Neural progenitor cell (in vitro differentiated cells): ENCODE data around the gene VWA3B. TPM values are rescaled to one million over a fixed set of nuclear protein-coding genes. Genes with fewer than 3 reads are reported as not detected.
"Not testable (repeated sequence)": the region's sequence is repeated elsewhere in the genome, so short reads cannot be mapped to it uniquely, and the experiment has no call there.

Experiments
- DNase-seq: peaks from one replicate; pipeline ENCODE4 v3.0.0-alpha.2; 2016; ENCODE audit warnings: low spot score
- H2AFZ ChIP-seq: fragments of 200-600 bp; sonication (generic); replicated peaks from 2 replicates; pipeline ENCODE4 v1.6.1; 2016; ENCODE audit warnings: antibody characterized with exemption
- H3F3A ChIP-seq: fragments of 200-600 bp; sonication (generic); 2 replicates; pipeline ENCODE4 v1.6.1; 2016; ENCODE audit warnings: antibody characterized with exemption, low read depth
- H3K27ac ChIP-seq: fragments of 200-600 bp; sonication (generic); 2 replicates; pipeline ENCODE4 v1.5.1; 2016; ENCODE audit warnings: mild to moderate bottlenecking
- H3K27me3 ChIP-seq: fragments of 200-600 bp; sonication (generic); 2 replicates; pipeline ENCODE4 v1.6.1; 2016; ENCODE audit warnings: mild to moderate bottlenecking, moderate library complexity
- H3K36me3 ChIP-seq: fragments of 200-600 bp; sonication (generic); 2 replicates; pipeline ENCODE4 v1.5.1; 2016
- H3K4me1 ChIP-seq: fragments of 200-600 bp; sonication (generic); 2 replicates; pipeline ENCODE4 v1.6.1; 2016; ENCODE audit warnings: mixed run types
- H3K4me2 ChIP-seq: fragments of 200-600 bp; sonication (generic); 2 replicates; pipeline ENCODE4 v1.6.1; 2016
- H3K4me3 ChIP-seq: fragments of 200-600 bp; sonication (generic); 2 replicates; pipeline ENCODE4 v1.5.1; 2016
- H3K79me2 ChIP-seq: fragments of 200-600 bp; sonication (generic); 2 replicates; pipeline ENCODE4 v1.6.1; 2016; ENCODE audit warnings: low read depth
- H3K9ac ChIP-seq: fragments of 200-600 bp; sonication (generic); 2 replicates; pipeline ENCODE4 v1.6.1; 2016
- H3K9me3 ChIP-seq: fragments of 200-600 bp; sonication (generic); 2 replicates; pipeline ENCODE4 v1.5.1; 2016; ENCODE audit warnings: low read depth
- H4K20me1 ChIP-seq: fragments of 200-600 bp; sonication (generic); 2 replicates; pipeline ENCODE4 v1.6.1; 2016; ENCODE audit warnings: low read depth
- H3K27ac Mint-ChIP-seq: 3 replicates; pipeline ENCODE4 v1.8.0; 2021; ENCODE audit warnings: mixed read lengths
- H3K27me3 Mint-ChIP-seq: 2 replicates; pipeline ENCODE4 v1.8.0; 2022; ENCODE audit warnings: low read depth, mild to moderate bottlenecking, inconsistent platforms, moderate library complexity, mixed read lengths; ENCODE audit not compliant: insufficient read depth
- H3K36me3 Mint-ChIP-seq: 3 replicates; pipeline ENCODE4 v1.8.0; 2021; ENCODE audit warnings: mixed read lengths
- H3K4me1 Mint-ChIP-seq: 3 replicates; pipeline ENCODE4 v1.8.0; 2021; ENCODE audit warnings: mixed read lengths
- H3K4me3 Mint-ChIP-seq: 3 replicates; pipeline ENCODE4 v1.8.0; 2021; ENCODE audit warnings: mild to moderate bottlenecking, moderate library complexity, mixed read lengths
- H3K9me3 Mint-ChIP-seq: 3 replicates; pipeline ENCODE4 v1.8.0; 2020; ENCODE audit warnings: mixed read lengths
- CTCF ChIP-seq: fragments of 200-600 bp; sonication (generic); IDR thresholded peaks from 2 replicates; pipeline ENCODE4 v1.5.1; 2017; ENCODE audit warnings: antibody characterized with exemption, mild to moderate bottlenecking
- EZH2 ChIP-seq: fragments of 200-600 bp; sonication (generic); IDR thresholded peaks from 2 replicates; pipeline ENCODE4 v1.6.1; 2017; ENCODE audit warnings: antibody characterized with exemption, mild to moderate bottlenecking, moderate library complexity
- EZH2phosphoT487 ChIP-seq: fragments of 200-600 bp; sonication (generic); IDR thresholded peaks from 2 replicates; pipeline ENCODE4 v1.6.1; 2017; ENCODE audit warnings: antibody characterized with exemption
- total RNA-seq: library from RNA; depleted of rRNA; stranded (reverse); fragments of >200 nt; gene quantifications from 2 replicates; pipeline ENCODE4 v1.2.3, GENCODE V29; 2015; ENCODE audit warnings: low replicate concordance

VWA3B gene
- total RNA-seq, 1 donor from 2014 or later = not detected

- no peak overlapping the region for H3K27ac ChIP-seq
- no peaks in the 10 kb centered on the region for H3K79me2 ChIP-seq
- H3F3A ChIP-seq = no peaks in the 10 kb centered on the region
- no peaks in the 10 kb centered on the region for H3K27me3 ChIP-seq
- no peak overlapping the region for H3K4me3 Mint-ChIP-seq
- H3K36me3 ChIP-seq = no peaks in the 10 kb centered on the region
- H3K9ac ChIP-seq = no peak overlapping the region
- no peaks in the 10 kb centered on the region for H4K20me1 ChIP-seq
- no peak overlapping the region for H2AFZ ChIP-seq
- no peaks in the 10 kb centered on the region for H3K9me3 ChIP-seq
- H3K27me3 Mint-ChIP-seq = peaks cover 4% of the 10 kb centered on the region
- H3K4me2 ChIP-seq = no peak overlapping the region
- no peaks in the 10 kb centered on the region for H3K36me3 Mint-ChIP-seq
- H3K4me3 ChIP-seq = no peak overlapping the region
- H3K9me3 Mint-ChIP-seq = no peaks in the 10 kb centered on the region
- no peak overlapping the region for H3K27ac Mint-ChIP-seq
- TF ChIP-seq EZH2 (no peak), EZH2phosphoT487 (no peak), CTCF (no peak)
- H3K4me1 Mint-ChIP-seq = peaks cover 29% of the 10 kb centered on the region
- H3K4me1 ChIP-seq = peaks cover 15% of the 10 kb centered on the region
- peak; percentile 11 for DNase-seq
Measured at GRCh38 chr2:98299211-98299905, 212.4 kb downstream of the VWA3B start.

- H3K4me1 Mint-ChIP-seq = peaks cover 29% of the 10 kb centered on the region
- H3K4me3 ChIP-seq = no peak overlapping the region
- H3K27me3 ChIP-seq = no peaks in the 10 kb centered on the region
- no peaks in the 10 kb centered on the region for H4K20me1 ChIP-seq
- no peaks in the 10 kb centered on the region for H3K9me3 Mint-ChIP-seq
- no peaks in the 10 kb centered on the region for H3K9me3 ChIP-seq
- H3K4me3 Mint-ChIP-seq = no peak overlapping the region
- no peaks in the 10 kb centered on the region for H3K36me3 ChIP-seq
- peaks cover 7% of the 10 kb centered on the region for H3K27me3 Mint-ChIP-seq
- H3K36me3 Mint-ChIP-seq = no peaks in the 10 kb centered on the region
- no peak overlapping the region for H2AFZ ChIP-seq
- DNase-seq = no peak
- H3K4me2 ChIP-seq = no peak overlapping the region
- no peaks in the 10 kb centered on the region for H3F3A ChIP-seq
- no peak overlapping the region for H3K27ac Mint-ChIP-seq
- H3K27ac ChIP-seq = no peak overlapping the region
- no peak for TF ChIP-seq CTCF
- no peak for TF ChIP-seq EZH2phosphoT487
- no peak for TF ChIP-seq EZH2
- H3K79me2 ChIP-seq = no peaks in the 10 kb centered on the region
- peaks cover 11% of the 10 kb centered on the region for H3K4me1 ChIP-seq
- H3K9ac ChIP-seq = no peak overlapping the region
Measured at GRCh38 chr2:98300141-98300874, 213.3 kb downstream of the VWA3B start.

GRCh38 chr2:98301469-98301868, 214.5 kb downstream of the VWA3B start:
- Histone ChIP-seq H3K4me2 (no peak overlapping the region), H3K27me3 (no peaks in the 10 kb centered on the region), H3K9ac (no peak overlapping the region), H3K4me1 (peaks cover 11% of the 10 kb centered on the region), H3K4me3 (no peak overlapping the region), H3K36me3 (no peaks in the 10 kb centered on the region), H3K9me3 (no peaks in the 10 kb centered on the region), H2AFZ (no peak overlapping the region), H3K79me2 (no peaks in the 10 kb centered on the region), H4K20me1 (no peaks in the 10 kb centered on the region), H3F3A (no peaks in the 10 kb centered on the region), H3K27ac (no peak overlapping the region)
- TF ChIP-seq EZH2 = no peak
- TF ChIP-seq EZH2phosphoT487 = no peak
- no peak for TF ChIP-seq CTCF
- Mint-ChIP-seq H3K27me3 (peaks cover 7% of the 10 kb centered on the region), H3K4me3 (no peak overlapping the region), H3K9me3 (no peaks in the 10 kb centered on the region), H3K27ac (no peak overlapping the region), H3K4me1 (peaks cover 21% of the 10 kb centered on the region), H3K36me3 (no peaks in the 10 kb centered on the region)
- DNase-seq = no peak

- peaks cover 15% of the 10 kb centered on the region for H3K4me1 Mint-ChIP-seq
- not testable (repeated sequence) for H3K9me3 Mint-ChIP-seq, H3K9ac ChIP-seq
Measured at GRCh38 chr2:98307131-98307696, 220.2 kb downstream of the VWA3B start.

More at GRCh38 chr2:98307131-98307696, 220.2 kb downstream of the VWA3B start:
- not testable (repeated sequence) for H3K36me3 Mint-ChIP-seq, H3K4me1 ChIP-seq, DNase-seq, H3K79me2 ChIP-seq, H3F3A ChIP-seq, H2AFZ ChIP-seq, H3K9me3 ChIP-seq, H3K4me3 ChIP-seq, H3K27ac ChIP-seq, H3K27me3 Mint-ChIP-seq, H4K20me1 ChIP-seq, H3K4me2 ChIP-seq, H3K36me3 ChIP-seq, H3K27me3 ChIP-seq, H3K4me3 Mint-ChIP-seq
- H3K27ac Mint-ChIP-seq = peak overlapping the region; percentile 26
